Tongue (tissue), 3 donors: Measurements from ENCODE around the gene DPP8. TPM values are rescaled to one million over a fixed set of nuclear protein-coding genes. Genes with fewer than 3 reads are reported as not detected.
"Not testable (repeated sequence)": the region's sequence is repeated elsewhere in the genome, so short reads cannot be mapped to it uniquely, and the experiment has no call there.

Experiments used
- DNase-seq: peaks from one replicate; pipeline ENCODE4 v3.0.0-alpha.2; 2015
- small RNA-seq: library from RNA; depleted of rRNA; stranded (forward); fragments of <200 nt; gene quantifications from one replicate; pipeline ENCODE3, GENCODE V24; 2014; ENCODE audit warnings: low replicate concordance
- total RNA-seq: library from RNA; depleted of rRNA; stranded (reverse); fragments of >200 nt; gene quantifications from one replicate; pipeline ENCODE4 v1.2.3, GENCODE V29; 2014

DPP8 gene
- total RNA-seq, 1 donor from 2014 or later, result 50.0 TPM

DNA sequence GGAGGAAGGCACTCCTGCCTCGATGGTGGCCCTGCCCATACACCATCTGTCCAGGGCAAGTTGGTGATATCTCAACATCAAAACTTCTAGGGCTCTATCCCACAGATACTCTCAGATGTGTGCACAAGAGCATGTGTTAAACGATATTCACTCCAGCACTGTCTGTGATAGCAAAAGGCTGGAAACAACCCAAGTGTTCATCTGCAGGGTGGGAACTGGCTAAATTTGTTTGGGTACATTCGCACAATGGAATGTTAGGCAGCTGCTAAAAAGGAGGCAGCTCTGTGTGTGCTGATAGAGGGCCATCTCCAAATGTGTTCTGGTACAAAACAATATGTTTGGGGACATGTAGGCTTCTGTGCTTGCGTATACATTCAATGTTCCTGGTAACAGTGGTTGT lies 114.5 kb downstream of the DPP8 start:
- DNase-seq, result peak; percentile 77

DNA sequence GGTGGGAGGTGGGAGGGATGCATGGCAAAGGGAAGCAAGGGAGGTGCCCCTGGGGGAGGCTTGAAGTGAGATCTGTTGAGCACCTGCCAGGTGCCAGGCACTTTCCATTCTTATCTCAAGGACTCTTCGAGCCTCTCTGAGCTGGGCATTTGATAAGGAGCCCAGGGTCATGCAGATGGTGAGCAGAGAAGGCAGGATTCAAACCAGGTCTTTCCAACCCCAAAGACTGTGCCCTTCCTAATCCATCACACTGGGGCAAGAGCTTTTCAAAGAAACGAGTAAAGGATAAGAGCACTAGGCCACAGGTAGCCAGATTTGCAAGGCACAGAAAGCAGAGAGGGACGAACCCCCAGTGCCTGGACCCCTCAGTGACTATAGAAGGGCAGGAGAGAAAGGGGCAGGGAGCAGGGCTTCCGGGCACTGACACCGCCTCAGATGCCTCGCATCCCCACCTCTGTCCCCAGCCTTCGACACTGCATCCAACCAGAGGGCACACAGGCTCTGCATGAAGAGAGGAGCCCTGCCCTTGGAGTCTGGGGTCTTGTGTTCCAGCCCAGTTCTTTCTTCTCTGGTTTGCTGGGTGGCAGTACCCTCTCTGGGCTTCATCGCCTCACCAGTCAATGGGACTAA lies 115.8 kb downstream of the DPP8 start:
- no peak for DNase-seq

DNA sequence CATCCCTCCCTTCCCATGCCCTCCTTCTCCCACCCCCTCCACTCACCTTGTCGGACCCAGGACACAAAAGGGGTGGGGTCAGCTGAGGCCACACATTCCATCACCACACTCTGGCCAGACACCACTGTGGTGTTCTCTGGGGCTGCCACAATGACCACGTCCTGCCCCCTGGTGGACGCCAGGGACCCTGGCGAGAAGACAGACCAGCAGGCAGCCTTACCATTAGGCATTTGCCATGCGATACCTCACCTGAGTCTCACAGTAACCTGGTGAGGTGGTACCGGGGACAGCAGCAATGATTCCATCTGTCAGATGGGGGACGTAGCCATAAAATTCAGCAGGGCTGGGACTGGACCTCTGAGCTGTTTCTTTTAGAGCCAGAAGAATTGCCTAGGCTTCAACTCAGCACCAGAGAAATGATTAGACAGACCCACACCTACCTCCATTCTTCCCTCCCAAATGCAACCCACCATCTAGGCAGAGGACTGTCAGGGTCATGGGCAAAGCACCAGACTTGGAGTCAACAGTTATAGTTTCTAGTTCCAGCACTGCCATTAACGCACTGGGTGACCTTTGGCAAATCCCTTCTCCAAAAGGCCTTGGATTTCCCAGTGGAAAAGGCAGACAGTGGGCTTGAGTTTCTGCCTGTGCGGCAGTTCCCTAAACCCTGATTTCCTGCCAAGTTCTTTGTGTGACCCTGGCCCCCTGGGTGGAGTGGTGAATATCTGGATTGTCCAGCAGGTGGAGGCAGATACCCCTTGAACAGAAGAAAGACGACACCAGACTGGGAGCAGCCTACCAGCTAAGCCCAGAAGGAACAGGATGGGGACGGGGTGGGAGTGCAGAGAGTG lies 116.5 kb downstream of the DPP8 start:
- DNase-seq, result peak; percentile 93

DNA sequence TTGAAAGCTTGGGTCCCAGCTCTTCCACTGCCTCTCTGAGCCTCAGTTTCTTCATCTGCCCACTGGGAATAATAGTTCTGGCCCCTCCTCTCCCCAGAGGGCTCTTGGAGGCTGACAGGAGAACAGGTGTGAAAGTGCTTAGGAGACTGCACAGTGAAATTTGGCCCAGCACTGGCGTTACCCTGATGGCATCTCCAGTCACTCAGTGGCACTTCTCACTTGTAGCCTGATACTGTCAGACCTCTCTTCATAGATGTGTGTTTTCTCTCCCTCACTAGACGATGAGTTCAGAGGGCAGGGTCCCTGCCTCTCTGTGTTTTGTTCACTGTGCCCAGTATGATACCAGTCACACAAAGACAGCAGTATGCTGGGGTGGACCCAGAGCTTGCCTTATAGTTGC lies 117.5 kb downstream of the DPP8 start:
- no peak for DNase-seq

DNA sequence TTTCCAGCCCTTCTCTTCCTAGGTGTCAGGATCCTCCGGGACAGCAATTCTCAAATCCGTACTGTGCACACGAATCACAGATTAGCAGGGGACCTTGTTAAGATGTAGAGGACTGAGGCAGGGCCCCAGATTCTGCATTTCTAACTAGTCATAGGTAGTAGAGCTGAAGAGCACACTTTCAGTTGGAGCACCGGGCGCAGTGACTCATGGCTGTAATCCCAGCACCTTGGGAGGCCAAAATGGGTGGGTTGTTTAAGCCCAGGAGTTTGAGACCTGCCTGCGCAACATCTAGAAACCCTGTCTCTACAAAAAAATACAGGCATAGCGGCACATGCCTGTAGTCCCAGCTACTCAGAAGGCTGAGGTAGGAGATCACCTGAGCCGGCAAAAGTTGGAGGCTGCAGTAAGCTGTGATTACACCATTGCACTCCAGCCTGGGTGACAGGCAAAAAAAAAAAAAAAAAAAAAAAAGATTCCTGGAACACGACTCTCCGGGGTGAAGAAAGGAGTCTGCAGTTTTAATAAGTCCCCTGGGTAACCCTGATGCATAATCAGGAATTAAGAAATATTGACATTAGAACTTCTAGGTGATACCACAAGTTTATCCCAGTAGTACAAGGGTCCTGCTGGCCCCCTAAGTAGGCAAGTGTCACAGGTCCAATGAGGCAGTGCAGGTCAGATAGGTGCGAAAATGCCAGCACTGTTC lies 118.3 kb downstream of the DPP8 start:
- no peak for DNase-seq

GRCh38 chr15:65398486-65398885 lies 119.0 kb downstream of the DPP8 start:
- DNase-seq, result not testable (repeated sequence)

DNA sequence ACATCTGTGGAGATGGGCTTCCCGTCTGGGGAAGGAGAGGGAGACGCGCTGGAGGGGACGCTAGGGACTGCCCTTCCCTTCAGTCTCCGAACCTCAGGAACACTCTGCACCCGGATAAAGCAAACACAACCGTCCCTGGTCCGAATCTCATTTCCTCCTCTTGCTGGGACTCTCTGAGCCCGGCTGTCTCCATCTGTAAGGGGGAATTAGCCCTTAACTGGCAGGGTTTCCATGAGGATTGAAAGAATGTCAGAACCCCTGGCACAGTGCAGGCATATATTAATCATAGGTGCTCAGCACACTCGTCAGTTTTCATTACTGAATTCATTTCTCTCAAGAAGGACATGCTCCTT lies 120.5 kb downstream of the DPP8 start:
- DNase-seq, result no peak

- DNase-seq, result no peak
Observed at GRCh38 chr15:65396283-65396964, 121.1 kb downstream of the DPP8 start.

- no peak for DNase-seq
Observed at GRCh38 chr15:65395567-65396202, 121.8 kb downstream of the DPP8 start.

GRCh38 chr15:65394936-65395335 lies 122.6 kb downstream of the DPP8 start:
- DNase-seq, result no peak

DNA sequence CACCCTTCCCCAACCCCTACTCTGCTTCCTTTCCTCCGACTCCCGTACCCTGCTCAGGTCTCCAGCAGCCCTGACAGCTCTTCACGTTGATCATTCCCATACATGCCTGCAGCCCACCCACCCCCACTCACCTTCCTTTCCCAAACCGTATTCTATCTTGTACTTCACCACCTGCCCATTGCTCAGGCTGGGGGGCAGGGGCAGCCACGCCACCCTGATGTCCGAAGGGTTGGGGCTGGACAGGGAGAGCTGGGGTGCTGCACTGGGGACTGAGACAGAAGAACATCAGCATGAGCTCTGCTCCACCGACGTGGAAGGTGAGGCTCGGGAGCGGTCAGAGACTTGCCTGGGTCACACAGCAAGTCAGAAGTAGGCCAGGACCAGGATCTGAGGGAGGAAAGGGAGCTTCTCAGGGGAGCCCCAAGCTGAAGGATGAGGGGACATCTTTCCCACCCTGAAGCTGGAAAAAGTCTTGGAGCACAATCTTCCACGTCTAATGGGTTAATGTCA lies 123.2 kb downstream of the DPP8 start:
- DNase-seq, result no peak

DNA sequence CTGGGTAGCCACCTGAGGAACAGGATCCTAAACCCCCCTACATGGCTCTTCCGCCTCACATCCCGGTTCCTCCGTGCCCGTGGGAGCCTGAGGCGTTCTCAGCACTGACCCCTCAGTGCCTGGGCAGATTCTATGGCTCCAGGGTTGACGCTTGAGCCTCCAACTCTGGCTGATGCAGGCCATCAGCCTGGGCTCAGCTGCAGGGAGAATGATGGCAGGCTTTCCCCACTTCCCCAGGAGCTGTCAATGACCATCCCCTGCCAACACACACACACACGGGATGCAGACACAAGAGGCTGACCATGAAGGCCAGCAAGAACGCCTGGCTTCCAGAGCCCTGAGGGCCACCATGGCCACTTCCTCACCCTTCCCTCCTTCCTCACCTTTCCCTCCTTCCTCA lies 123.9 kb downstream of the DPP8 start:
- DNase-seq, result no peak

GRCh38 chr15:65393091-65393490 lies 124.4 kb downstream of the DPP8 start:
- DNase-seq, result no peak

Small RNA genes within 50 kb of the gene (small RNA-seq; reads per million reads assigned to genes)
- gene AC105129.1 (not detected), gene RF00019 (not detected), gene RNU6-19P (not detected)

Other genes starting within 250 kb of the DPP8 start
- gene PARP16, start 230.8 kb downstream of the DPP8 start, total RNA-seq, result 8.7 TPM
- gene RNU5A-1, start 221.6 kb downstream of the DPP8 start, total RNA-seq, result not detected
- not detected for gene RNU5B-1, start 213.0 kb downstream of the DPP8 start, total RNA-seq
- 1.7 TPM for gene IGDCC3, start 139.7 kb downstream of the DPP8 start, total RNA-seq
- gene IGDCC4, start 94.7 kb downstream of the DPP8 start, total RNA-seq, result 54.8 TPM
- gene HACD3, start 12.8 kb upstream of the DPP8 start, total RNA-seq, result 50.7 TPM
- gene INTS14, start 93.4 kb upstream of the DPP8 start, total RNA-seq, result 26.8 TPM
- 5.1 TPM for gene SLC24A1, start 104.2 kb upstream of the DPP8 start, total RNA-seq